ENCODE data around the gene SEMA3E.
"Not testable (repeated sequence)": the region's sequence is repeated elsewhere in the genome, so short reads cannot be mapped to it uniquely, and the experiment has no call there.

DNA sequence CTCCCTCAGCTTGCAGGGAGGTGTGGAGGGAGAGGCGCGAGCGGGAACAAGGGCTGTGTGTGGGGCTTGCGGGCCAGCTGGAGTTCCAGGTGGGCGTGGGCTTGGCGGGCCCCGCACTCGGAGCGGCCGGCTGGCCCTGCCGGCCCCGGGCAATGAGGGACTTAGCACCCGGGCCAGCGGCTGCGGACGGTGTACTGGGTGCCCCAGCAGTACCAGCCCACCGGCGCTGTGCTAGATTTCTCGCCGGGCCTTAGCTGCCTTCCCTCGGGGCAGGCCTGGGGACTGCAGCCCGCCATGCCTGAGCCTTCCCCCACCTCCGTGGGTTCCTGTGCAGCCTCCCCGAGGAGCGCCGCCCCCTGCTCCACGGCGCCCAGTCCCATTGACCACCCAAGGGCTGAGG lies 24.4 kb upstream of the SEMA3E start:
- TF ChIP-seq TAF1 (IDR thresholded peaks at IDR 0.05; ENCODE audit: borderline replicate concordance, low read depth, low read length); POLR2AphosphoS5 (IDR thresholded peaks at IDR 0.05; ENCODE audit: low read depth, low read length); POLR2A (IDR thresholded peaks at IDR 0.05; ENCODE audit: low read depth, low read length): not testable (repeated sequence)

Data from GM12892 (cell line).